OCI-M2 (cell line): ENCODE data around the gene PARD3B.

Experiments used
- DNase-seq: peaks from one replicate; lab custom pipeline; 2025; ENCODE audit not compliant: unreplicated experiment; lab: John Stamatoyannopoulos, UW

The PARD3B gene

DNA sequence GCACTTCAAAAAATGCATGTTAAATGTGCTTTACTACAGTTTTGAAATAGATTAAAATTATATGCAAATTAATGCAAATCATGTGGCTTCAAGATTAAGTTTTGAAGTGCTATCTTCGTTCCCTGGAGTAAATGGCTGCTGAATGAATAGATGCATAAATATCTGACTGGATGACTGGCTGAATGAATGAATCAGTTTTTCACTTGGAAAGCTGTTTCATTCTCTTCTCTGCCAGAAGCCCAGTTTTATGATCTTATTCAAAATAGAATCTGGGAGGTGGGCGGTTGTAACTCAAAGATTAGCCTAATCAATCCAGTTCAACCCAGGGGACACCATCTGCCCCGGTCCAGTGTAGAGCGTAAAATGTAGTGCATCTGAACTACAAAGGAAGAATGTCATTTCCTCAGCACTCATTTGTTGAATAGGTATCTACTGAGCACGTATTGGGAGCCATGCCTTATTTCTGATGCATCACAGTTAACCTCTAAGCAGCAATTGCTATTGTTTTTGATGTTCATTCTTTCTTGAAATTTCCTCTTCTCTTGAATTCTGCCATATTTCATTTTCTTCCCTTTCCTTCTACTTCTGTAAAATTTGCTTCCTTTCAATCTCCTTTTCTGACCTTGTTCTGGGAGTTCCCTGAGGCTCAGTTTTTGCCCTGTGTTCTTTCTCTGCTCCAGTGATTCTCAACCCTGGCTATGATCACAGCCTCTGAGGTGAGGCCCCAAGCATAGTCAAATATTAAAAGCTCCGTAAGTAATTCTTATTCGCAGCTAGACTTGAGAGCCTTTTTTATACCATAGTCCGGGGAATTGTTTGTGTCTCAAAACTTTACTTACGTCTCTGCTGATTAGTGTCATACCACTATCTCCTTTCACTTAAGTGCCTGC, 282.7 kb downstream of the PARD3B start:
- DNase-seq, result no peak

- DNase-seq, result no peak
Measured at GRCh38 chr2:204834716-204835384, 289.6 kb downstream of the PARD3B start.

DNA sequence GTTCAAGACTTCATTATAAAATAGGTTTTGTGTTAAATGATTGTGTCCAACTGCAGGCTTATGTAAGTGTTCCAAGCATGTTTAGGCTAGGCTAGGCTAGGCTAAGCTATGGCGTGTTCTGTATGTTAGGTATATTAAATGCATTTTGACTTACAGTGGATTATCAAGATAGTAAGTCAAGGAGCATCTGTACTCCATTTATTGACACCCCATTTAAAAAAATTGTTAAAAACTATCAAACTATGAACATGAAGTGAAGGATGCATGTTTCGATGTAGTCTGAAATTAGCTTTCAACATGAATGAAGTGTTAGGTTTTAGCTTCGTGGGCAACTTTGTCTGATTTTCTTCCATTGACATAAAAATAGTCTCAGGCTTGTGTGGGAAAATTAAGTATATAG, 290.5 kb downstream of the PARD3B start:
- DNase-seq, result no peak

- no peak for DNase-seq
Measured at GRCh38 chr2:204840504-204840903, 295.2 kb downstream of the PARD3B start.

- no peak for DNase-seq
Measured at GRCh38 chr2:204842068-204842467, 296.8 kb downstream of the PARD3B start.

DNA sequence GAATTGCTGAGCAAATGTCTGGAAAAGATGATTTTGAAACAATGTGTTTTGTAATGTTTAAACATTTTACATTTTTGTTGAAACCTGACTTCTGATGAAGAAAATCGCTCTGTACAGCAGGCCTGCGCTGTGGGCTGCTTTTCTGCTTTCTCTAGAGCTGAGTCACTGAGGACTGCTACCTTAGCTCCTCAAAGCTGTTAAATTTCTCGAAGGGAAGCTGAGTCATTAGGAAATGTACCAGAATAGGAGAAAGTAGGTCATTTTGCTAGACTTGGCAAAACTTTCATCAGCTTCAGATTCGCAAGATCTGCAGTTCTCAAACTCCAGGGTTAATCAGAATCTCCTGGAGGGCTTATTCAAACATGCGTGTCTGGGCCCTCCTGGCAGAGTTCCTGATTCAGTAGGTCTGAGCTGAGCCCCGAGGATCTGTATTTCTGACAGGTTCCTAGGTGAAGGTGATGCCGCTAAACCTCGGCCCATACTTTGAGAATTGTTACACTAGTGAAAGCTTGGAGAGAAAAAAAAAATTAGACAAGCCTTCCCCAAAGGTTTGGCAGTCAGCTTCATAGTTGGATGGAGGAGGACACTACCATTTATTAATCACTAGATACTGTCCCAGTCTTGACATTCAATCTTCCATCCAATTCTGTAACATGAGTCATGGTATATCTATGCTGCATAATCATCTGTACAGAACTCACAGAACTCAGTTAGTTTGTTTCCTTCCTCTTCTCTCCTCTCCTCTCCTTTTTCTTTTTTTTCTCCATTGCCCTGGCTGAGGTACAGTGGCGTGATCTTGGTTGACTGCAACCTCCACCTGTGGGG, 297.6 kb downstream of the PARD3B start:
- no peak for DNase-seq

DNA sequence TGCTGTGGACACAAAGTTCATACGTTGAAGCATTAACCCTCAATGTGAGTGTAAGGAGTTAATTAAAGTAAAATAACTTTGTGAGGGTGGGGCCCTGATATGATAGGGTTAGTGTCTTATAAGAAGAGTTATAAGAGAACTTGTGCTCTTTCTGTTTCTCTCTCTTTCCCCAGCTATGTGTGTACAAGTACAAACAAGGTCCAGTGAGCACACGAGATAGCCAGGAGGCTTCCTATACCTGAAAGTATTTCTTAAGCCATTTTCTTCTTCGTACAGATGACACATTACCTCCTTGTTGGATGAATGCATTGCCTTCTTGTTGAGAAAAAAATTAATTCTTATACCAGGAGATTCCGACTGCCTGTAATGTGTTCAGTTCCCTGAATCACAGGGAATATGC, 301.2 kb downstream of the PARD3B start:
- no peak for DNase-seq

DNA sequence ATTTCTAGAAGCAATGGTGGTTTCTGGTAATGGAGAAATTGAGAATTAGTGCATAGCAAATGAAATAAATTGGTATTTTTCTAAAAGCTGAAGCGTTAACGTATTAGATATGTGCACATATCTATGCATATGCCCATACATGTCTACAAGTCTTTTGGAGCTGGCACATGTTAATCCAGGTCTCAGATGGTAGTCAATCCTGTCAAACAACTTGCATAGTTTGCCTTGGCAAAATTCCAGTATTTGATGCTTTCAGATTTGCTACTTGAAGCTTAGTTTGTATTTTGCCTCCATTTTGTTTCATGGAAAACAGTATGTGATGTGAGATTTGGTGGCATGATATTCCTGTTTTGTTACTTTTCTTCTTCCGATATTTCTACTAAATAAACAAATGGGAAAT, 304.6 kb downstream of the PARD3B start:
- DNase-seq, result no peak

GRCh38 chr2:204850581-204850980, 305.3 kb downstream of the PARD3B start:
- no peak for DNase-seq

- DNase-seq, result no peak
Measured at GRCh38 chr2:204853905-204854304, 308.6 kb downstream of the PARD3B start.

DNA sequence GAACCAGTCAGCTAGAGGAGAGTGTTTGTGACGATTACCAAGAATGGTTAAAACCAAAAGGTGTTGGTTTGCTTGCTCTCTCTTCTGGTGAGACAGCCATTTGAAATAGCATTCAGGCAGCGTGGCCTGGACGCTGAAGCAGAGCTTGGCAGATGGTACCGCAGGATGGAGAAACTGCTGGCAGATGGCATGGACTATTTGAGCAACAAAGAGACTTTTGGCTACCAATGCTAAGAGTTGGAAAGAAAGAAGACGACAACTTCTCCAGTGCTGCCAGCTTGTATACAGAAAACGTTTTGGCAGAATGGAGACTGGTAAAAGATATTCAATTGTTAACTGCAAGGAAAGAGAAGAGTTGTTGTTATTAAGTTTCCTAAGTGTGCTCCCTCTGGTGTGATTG, 315.0 kb downstream of the PARD3B start:
- no peak for DNase-seq

- no peak for DNase-seq
Measured at GRCh38 chr2:204862809-204863208, 317.5 kb downstream of the PARD3B start.

GRCh38 chr2:204863336-204863735, 318.1 kb downstream of the PARD3B start:
- DNase-seq, result no peak

- DNase-seq, result no peak
Measured at GRCh38 chr2:204869132-204869823, 324.0 kb downstream of the PARD3B start.

GRCh38 chr2:204870053-204870452, 324.8 kb downstream of the PARD3B start:
- no peak for DNase-seq

DNA sequence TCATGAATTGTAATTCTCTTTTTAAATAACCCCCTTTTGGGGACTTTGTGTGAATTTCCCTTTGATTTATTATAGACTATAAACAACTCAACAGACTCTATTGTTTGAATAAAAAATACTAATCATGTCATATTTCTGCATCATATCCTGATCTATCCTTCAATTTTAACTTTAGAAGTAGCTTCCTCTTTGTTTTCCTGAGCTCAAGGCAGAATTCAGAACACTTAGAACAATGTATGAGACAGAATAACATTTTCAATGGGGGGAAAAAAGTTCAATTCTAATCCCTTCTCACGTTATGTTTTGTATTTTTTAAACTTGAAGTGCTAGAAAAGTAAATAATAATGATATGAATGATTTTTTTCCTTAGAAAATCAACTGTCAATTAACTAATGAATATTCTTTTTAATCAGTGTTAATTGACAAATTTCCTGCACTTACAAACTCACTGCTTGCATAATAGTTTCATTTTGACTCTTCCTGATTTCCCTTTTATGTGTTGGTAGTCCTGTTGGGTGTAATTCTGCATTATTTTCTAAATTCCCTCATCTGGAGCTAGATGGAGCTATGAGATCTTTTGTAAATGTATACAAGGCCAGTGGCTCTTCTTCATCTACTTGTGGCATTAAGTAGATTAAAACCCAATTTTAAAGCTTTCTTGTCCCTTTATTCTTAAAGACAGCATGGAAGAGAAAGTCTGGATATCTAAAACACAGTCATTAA, 326.1 kb downstream of the PARD3B start:
- DNase-seq, result no peak

- DNase-seq, result no peak
Measured at GRCh38 chr2:204876311-204876710, 331.0 kb downstream of the PARD3B start.

- no peak for DNase-seq
Measured at GRCh38 chr2:204877691-204878090, 332.4 kb downstream of the PARD3B start.

GRCh38 chr2:204880928-204881327, 335.7 kb downstream of the PARD3B start:
- DNase-seq, result no peak

- no peak for DNase-seq
Measured at GRCh38 chr2:204881655-204882054, 336.4 kb downstream of the PARD3B start.
